BE2C (cell line): ENCODE data around the gene SLC39A2.
"Not testable (repeated sequence)": the region's sequence is repeated elsewhere in the genome, so short reads cannot be mapped to it uniquely, and the experiment has no call there.

Source experiments
- DNase-seq: peaks from one replicate; pipeline ENCODE4 v3.0.0-alpha.2; 2020
- H3K27me3 ChIP-seq: fragments of 250-450 bp; sonication (Bioruptor Pico); 2 replicates; pipeline ENCODE4 v1.5.1; 2020; ENCODE audit warnings: mild to moderate bottlenecking
- H3K36me3 ChIP-seq: fragments of 250-450 bp; sonication (Bioruptor Pico); 2 replicates; pipeline ENCODE4 v1.5.1; 2020; ENCODE audit warnings: mild to moderate bottlenecking
- H3K4me1 ChIP-seq: fragments of 250-450 bp; sonication (Bioruptor Pico); 2 replicates; pipeline ENCODE4 v1.5.1; 2020
- H3K4me3 ChIP-seq: 2 replicates; pipeline ENCODE4 v1.5.1; 2011; ENCODE audit warnings: low read depth, low read length
- H3K9me3 ChIP-seq: fragments of 250-450 bp; sonication (Bioruptor Pico); 2 replicates; pipeline ENCODE4 v1.5.1; 2020
- TF ChIP-seq, protein P1 (sequence below): IDR thresholded peaks from 2 replicates; pipeline ENCODE4 v1.5.1; 2012; ENCODE audit warnings: mild to moderate bottlenecking, low read depth, low read length

SLC39A2 gene

DNA sequence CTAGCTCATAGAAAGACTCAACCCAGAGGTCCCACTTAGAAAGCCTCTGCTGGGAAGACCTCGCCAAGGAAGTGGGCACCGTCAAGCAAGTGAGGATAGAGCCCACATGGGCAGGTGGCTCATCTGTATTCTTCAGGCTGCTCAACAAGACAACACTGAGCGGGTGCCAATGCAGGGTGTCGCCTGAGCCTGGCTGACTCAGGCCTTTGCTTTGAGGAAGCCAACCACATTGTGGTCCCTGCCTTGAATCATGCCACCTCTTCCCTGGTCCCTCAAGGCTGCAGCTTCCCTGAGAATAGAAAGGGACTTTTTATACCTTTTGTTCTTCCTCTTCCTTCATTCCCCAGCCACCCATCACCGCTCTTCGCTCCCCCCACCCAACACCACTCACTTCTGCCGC lies 37.7 kb downstream of the SLC39A2 start:
- no peaks in the 10 kb centered on the region for H3K9me3 ChIP-seq
- TF ChIP-seq, protein P1, sequence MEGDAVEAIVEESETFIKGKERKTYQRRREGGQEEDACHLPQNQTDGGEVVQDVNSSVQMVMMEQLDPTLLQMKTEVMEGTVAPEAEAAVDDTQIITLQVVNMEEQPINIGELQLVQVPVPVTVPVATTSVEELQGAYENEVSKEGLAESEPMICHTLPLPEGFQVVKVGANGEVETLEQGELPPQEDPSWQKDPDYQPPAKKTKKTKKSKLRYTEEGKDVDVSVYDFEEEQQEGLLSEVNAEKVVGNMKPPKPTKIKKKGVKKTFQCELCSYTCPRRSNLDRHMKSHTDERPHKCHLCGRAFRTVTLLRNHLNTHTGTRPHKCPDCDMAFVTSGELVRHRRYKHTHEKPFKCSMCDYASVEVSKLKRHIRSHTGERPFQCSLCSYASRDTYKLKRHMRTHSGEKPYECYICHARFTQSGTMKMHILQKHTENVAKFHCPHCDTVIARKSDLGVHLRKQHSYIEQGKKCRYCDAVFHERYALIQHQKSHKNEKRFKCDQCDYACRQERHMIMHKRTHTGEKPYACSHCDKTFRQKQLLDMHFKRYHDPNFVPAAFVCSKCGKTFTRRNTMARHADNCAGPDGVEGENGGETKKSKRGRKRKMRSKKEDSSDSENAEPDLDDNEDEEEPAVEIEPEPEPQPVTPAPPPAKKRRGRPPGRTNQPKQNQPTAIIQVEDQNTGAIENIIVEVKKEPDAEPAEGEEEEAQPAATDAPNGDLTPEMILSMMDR: no peak
- no peaks in the 10 kb centered on the region for H3K27me3 ChIP-seq
- no peak for DNase-seq
- no peaks in the 10 kb centered on the region for H3K36me3 ChIP-seq
- H3K4me1 ChIP-seq: peaks cover 6% of the 10 kb centered on the region
- H3K4me3 ChIP-seq: no peak overlapping the region

- no peaks in the 10 kb centered on the region for H3K36me3 ChIP-seq
- no peaks in the 10 kb centered on the region for H3K27me3 ChIP-seq
- peaks cover 10% of the 10 kb centered on the region for H3K4me1 ChIP-seq
- TF ChIP-seq, protein P1: no peak
- H3K9me3 ChIP-seq: no peaks in the 10 kb centered on the region
- no peak overlapping the region for H3K4me3 ChIP-seq
- no peak for DNase-seq
Measured at GRCh38 chr14:21037156-21037555, 38.1 kb downstream of the SLC39A2 start.

- Histone ChIP-seq H3K36me3 (no peaks in the 10 kb centered on the region), H3K27me3 (no peaks in the 10 kb centered on the region), H3K4me3 (no peak overlapping the region), H3K9me3 (no peaks in the 10 kb centered on the region), H3K4me1 (peaks cover 18% of the 10 kb centered on the region)
- TF ChIP-seq, protein P1: no peak
- peak; percentile 49 for DNase-seq
Measured at GRCh38 chr14:21038441-21039422, 39.6 kb downstream of the SLC39A2 start.

DNA sequence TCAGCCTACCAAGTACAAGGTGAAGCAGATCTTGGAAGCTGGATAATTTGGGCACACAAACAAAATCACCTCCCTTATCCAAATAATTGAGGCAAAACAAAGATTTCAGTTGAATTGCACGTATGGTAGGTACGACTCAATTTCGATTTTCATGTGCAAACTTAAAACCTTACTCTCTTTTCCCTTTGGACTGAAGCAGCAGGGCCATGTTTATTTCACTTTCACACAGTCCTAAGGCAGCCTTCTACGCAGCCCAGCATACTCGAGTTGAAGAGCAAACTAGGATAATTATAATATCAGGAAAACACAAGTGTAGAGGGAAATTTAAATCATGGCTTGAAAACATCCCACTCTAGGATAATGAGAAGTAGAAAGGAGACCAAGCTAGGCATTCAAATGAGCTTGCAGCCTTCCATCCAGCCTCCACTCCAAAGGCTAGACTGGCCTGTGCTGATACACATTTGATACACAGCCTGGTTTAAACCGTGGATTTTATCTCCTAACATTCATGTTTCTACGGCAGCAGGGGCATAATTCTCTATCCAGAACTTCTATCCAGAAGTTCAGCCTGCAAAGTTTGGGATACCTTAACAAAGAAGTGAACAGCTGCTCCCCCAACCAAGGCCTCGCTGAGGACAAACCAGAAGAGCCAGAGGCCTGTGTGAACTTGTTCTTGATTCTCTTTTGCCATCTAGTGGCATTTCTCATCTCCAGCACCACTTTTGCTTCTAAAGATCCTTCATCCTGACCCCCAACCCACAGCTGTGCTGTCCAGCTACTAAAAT lies 40.7 kb downstream of the SLC39A2 start:
- Histone ChIP-seq H3K36me3 (no peaks in the 10 kb centered on the region), H3K27me3 (no peaks in the 10 kb centered on the region), H3K9me3 (no peaks in the 10 kb centered on the region), H3K4me1 (peaks cover 26% of the 10 kb centered on the region), H3K4me3 (no peak overlapping the region)
- TF ChIP-seq, protein P1: peak; percentile 82
- peak; percentile 57 for DNase-seq

GRCh38 chr14:21040370-21040925 lies 41.4 kb downstream of the SLC39A2 start:
- H3K9me3 ChIP-seq: no peaks in the 10 kb centered on the region
- DNase-seq: no peak
- H3K4me1 ChIP-seq: peaks cover 32% of the 10 kb centered on the region
- H3K36me3 ChIP-seq: no peaks in the 10 kb centered on the region
- H3K27me3 ChIP-seq: no peaks in the 10 kb centered on the region
- TF ChIP-seq, protein P1: no peak
- H3K4me3 ChIP-seq: no peak overlapping the region

GRCh38 chr14:21040941-21041340 lies 41.8 kb downstream of the SLC39A2 start:
- not testable (repeated sequence) for DNase-seq

More at GRCh38 chr14:21040941-21041340, 41.8 kb downstream of the SLC39A2 start:
- H3K27me3 ChIP-seq, H3K9me3 ChIP-seq, H3K4me3 ChIP-seq, H3K36me3 ChIP-seq: not testable (repeated sequence)
- H3K4me1 ChIP-seq: peaks cover 32% of the 10 kb centered on the region
